ENCODE measurements around the gene DTD1.
"Not testable (repeated sequence)": the region's sequence is repeated elsewhere in the genome, so short reads cannot be mapped to it uniquely, and the experiment has no call there.

DTD1 gene

GRCh38 chr20:18743665-18744440, 156.0 kb downstream of the DTD1 start:
- no peak for DNase-seq (ENCODE audit: low read depth)

GRCh38 chr20:18747090-18747489, 159.2 kb downstream of the DTD1 start:
- DNase-seq (ENCODE audit: low read depth), result no peak

GRCh38 chr20:18748987-18749386, 161.1 kb downstream of the DTD1 start:
- DNase-seq (ENCODE audit: low read depth), result no peak

- no peak for DNase-seq (ENCODE audit: low read depth)
Observed at GRCh38 chr20:18749528-18749927, 161.7 kb downstream of the DTD1 start.

GRCh38 chr20:18750735-18751134, 162.9 kb downstream of the DTD1 start:
- DNase-seq (ENCODE audit: low read depth), result no peak

- no peak for DNase-seq (ENCODE audit: low read depth)
Observed at GRCh38 chr20:18754030-18754652, 166.3 kb downstream of the DTD1 start.

- DNase-seq (ENCODE audit: low read depth), result no peak
Observed at GRCh38 chr20:18754653-18755045, 166.8 kb downstream of the DTD1 start.

- DNase-seq (ENCODE audit: low read depth), result not testable (repeated sequence)
Observed at GRCh38 chr20:18760852-18761251, 173.0 kb downstream of the DTD1 start.

- no peak for DNase-seq (ENCODE audit: low read depth)
Observed at GRCh38 chr20:18767676-18768075, 179.8 kb downstream of the DTD1 start.

- DNase-seq (ENCODE audit: low read depth), result no peak
Observed at GRCh38 chr20:18773566-18773965, 185.7 kb downstream of the DTD1 start.

GRCh38 chr20:18774207-18774606, 186.4 kb downstream of the DTD1 start:
- no peak for DNase-seq (ENCODE audit: low read depth)

- DNase-seq (ENCODE audit: low read depth), result no peak
Observed at GRCh38 chr20:18775633-18776032, 187.8 kb downstream of the DTD1 start.

- DNase-seq (ENCODE audit: low read depth), result no peak
Observed at GRCh38 chr20:18778690-18779392, 191.0 kb downstream of the DTD1 start.

- DNase-seq (ENCODE audit: low read depth), result no peak
Observed at GRCh38 chr20:18780385-18781130, 192.7 kb downstream of the DTD1 start.

- DNase-seq (ENCODE audit: low read depth), result no peak
Observed at GRCh38 chr20:18781509-18781908, 193.7 kb downstream of the DTD1 start.

GRCh38 chr20:18783385-18783959, 195.6 kb downstream of the DTD1 start:
- no peak for DNase-seq (ENCODE audit: low read depth)

- DNase-seq (ENCODE audit: low read depth), result not testable (repeated sequence)
Observed at GRCh38 chr20:18787046-18787445, 199.2 kb downstream of the DTD1 start.

- DNase-seq (ENCODE audit: low read depth), result no peak
Observed at GRCh38 chr20:18788021-18788420, 200.2 kb downstream of the DTD1 start.

- DNase-seq (ENCODE audit: low read depth), result no peak
Observed at GRCh38 chr20:18790787-18791186, 202.9 kb downstream of the DTD1 start.

- peak; percentile 74 for DNase-seq (ENCODE audit: low read depth)
Observed at GRCh38 chr20:18793625-18794427, 206.0 kb downstream of the DTD1 start.

GRCh38 chr20:18794428-18794787, 206.6 kb downstream of the DTD1 start:
- DNase-seq (ENCODE audit: low read depth), result no peak
